ENCODE data around the gene MYMX. TPM values are rescaled to one million over a fixed set of nuclear protein-coding genes. Genes with fewer than 3 reads are reported as not detected.

MYMX gene
- total RNA-seq, 1 experiment from 2014 or later, result not detected

DNA sequence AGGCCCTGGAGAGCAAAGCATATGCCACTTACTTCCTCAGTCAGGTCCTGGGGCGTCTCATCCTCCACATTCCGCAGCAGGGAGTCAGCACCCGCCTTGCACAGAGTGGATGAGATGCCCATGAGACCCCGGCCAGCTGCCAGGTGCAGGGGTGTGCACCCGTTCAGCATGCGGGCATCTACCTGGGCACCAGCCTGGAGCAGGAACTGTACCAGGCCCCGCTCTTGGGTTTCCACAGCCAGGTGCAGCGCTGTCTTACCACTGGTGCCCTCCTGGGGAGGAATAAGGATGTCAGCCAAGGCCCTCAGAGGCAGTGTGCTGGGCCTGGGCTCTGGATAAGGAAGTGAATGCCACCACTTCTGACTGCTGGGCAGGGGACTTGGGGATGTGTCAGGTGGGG, 43.3 kb downstream of the MYMX start:
- no TSS peak for BruUV-seq (replicated peaks)
- intact Hi-C loops (cut with micrococcal nuclease; ENCODE audit: unreplicated experiment), result no loop called here
- H3K27me3 Mint-ChIP-seq (ENCODE audit: unreplicated experiment), result no peaks in the 10 kb centered on the region
- H3K36me3 Mint-ChIP-seq (ENCODE audit: insufficient read depth, unreplicated experiment), result peaks cover 74% of the 10 kb centered on the region
- CTCF ChIA-PET, result no interaction called here
- H3K9me3 Mint-ChIP-seq (ENCODE audit: low read depth, unreplicated experiment), result no peaks in the 10 kb centered on the region
- H3K27ac Mint-ChIP-seq (ENCODE audit: unreplicated experiment), result no peak overlapping the region
- no peak for DNase-seq
- H3K4me1 Mint-ChIP-seq (ENCODE audit: low read depth, unreplicated experiment), result peaks cover 76% of the 10 kb centered on the region
- no peak overlapping the region for H3K4me3 Mint-ChIP-seq (ENCODE audit: low read depth, unreplicated experiment)
- TF ChIP-seq, protein P1, sequence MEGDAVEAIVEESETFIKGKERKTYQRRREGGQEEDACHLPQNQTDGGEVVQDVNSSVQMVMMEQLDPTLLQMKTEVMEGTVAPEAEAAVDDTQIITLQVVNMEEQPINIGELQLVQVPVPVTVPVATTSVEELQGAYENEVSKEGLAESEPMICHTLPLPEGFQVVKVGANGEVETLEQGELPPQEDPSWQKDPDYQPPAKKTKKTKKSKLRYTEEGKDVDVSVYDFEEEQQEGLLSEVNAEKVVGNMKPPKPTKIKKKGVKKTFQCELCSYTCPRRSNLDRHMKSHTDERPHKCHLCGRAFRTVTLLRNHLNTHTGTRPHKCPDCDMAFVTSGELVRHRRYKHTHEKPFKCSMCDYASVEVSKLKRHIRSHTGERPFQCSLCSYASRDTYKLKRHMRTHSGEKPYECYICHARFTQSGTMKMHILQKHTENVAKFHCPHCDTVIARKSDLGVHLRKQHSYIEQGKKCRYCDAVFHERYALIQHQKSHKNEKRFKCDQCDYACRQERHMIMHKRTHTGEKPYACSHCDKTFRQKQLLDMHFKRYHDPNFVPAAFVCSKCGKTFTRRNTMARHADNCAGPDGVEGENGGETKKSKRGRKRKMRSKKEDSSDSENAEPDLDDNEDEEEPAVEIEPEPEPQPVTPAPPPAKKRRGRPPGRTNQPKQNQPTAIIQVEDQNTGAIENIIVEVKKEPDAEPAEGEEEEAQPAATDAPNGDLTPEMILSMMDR (IDR thresholded peaks at IDR 0.05; ENCODE audit: unreplicated experiment), result no peak

DNA sequence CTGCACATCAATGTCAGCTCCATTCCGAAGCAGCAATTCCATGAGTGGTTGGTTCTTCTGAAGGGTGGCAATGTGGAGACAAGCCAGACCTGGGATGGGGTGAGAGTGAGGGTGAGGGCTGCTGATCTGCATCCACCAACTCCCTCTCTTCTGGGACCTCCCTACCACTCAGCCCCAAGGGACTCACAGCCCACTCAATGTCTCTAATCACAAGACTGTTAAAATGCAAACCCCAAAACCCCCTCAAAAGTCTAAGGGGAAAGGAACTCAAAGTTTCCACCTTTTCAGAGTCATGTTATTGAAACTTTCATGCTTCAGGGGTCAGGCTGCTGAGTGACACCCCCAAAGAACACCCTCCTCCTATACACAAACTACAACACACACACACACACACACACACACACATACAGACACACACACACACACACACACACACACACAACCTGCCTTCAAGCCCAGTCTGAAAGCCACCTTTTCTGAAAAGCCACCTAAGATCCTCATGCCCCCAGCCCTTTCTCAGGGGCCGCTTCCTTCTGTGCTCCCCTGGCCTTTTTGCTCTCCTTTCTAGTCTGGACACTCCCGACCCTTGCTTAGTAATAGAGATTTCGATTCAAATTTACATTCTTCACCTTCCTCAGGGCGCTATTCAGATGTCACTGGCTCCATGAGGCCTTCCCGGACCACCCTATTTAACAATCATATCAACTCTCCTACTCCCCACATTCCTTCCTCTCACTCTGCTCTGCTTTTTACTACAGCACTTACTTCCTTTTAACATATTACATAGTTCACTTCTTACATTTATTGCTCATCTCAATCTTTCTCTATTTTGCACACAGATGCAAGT, 43.9 kb downstream of the MYMX start:
- DNase-seq, result no peak
- no peaks in the 10 kb centered on the region for H3K9me3 Mint-ChIP-seq (ENCODE audit: low read depth, unreplicated experiment)
- no peak overlapping the region for H3K4me3 Mint-ChIP-seq (ENCODE audit: low read depth, unreplicated experiment)
- intact Hi-C loops (cut with micrococcal nuclease; ENCODE audit: unreplicated experiment), result no loop called here
- H3K36me3 Mint-ChIP-seq (ENCODE audit: insufficient read depth, unreplicated experiment), result peaks cover 74% of the 10 kb centered on the region
- peaks cover 69% of the 10 kb centered on the region for H3K4me1 Mint-ChIP-seq (ENCODE audit: low read depth, unreplicated experiment)
- CTCF ChIA-PET, result no interaction called here
- no peaks in the 10 kb centered on the region for H3K27me3 Mint-ChIP-seq (ENCODE audit: unreplicated experiment)
- TF ChIP-seq, protein P1 (IDR thresholded peaks at IDR 0.05; ENCODE audit: unreplicated experiment), result no peak
- no TSS peak for BruUV-seq (replicated peaks)
- H3K27ac Mint-ChIP-seq (ENCODE audit: unreplicated experiment), result no peak overlapping the region

DNA sequence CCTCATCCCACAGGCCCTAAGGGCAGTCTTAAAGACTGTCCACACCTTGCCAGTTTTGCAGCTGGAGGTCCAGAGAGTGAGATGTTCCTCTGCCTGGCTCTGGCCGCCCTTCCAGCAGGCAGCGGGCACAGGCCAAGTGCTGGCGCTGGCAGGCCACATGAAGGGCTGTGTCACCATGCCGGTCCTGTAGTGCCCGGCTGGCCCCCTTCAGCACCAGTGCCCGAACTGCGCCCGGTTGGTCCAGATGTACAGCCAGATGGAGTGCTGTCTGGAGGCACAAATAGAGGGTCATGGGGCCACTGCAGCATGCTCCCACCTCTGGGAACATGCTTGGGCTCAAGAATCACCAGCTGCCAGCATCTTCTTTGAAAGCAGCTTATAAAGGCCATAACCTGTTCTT, 44.9 kb downstream of the MYMX start:
- CTCF ChIA-PET, result interaction anchor here (0.5 to 0.6 kb wide), 3 partner anchors 45 to 1175 kb away, joined by 3 read pairs; no protein-coding TSS in a partner anchor
- H3K9me3 Mint-ChIP-seq (ENCODE audit: low read depth, unreplicated experiment), result no peaks in the 10 kb centered on the region
- peaks cover 60% of the 10 kb centered on the region for H3K4me1 Mint-ChIP-seq (ENCODE audit: low read depth, unreplicated experiment)
- BruUV-seq (replicated peaks), result no TSS peak
- H3K27ac Mint-ChIP-seq (ENCODE audit: unreplicated experiment), result no peak overlapping the region
- DNase-seq, result no peak
- intact Hi-C loops (cut with micrococcal nuclease; ENCODE audit: unreplicated experiment), result no loop called here
- no peak overlapping the region for H3K4me3 Mint-ChIP-seq (ENCODE audit: low read depth, unreplicated experiment)
- peaks cover 73% of the 10 kb centered on the region for H3K36me3 Mint-ChIP-seq (ENCODE audit: insufficient read depth, unreplicated experiment)
- TF ChIP-seq, protein P1 (IDR thresholded peaks at IDR 0.05; ENCODE audit: unreplicated experiment), result no peak
- H3K27me3 Mint-ChIP-seq (ENCODE audit: unreplicated experiment), result peaks cover 6% of the 10 kb centered on the region

DNA sequence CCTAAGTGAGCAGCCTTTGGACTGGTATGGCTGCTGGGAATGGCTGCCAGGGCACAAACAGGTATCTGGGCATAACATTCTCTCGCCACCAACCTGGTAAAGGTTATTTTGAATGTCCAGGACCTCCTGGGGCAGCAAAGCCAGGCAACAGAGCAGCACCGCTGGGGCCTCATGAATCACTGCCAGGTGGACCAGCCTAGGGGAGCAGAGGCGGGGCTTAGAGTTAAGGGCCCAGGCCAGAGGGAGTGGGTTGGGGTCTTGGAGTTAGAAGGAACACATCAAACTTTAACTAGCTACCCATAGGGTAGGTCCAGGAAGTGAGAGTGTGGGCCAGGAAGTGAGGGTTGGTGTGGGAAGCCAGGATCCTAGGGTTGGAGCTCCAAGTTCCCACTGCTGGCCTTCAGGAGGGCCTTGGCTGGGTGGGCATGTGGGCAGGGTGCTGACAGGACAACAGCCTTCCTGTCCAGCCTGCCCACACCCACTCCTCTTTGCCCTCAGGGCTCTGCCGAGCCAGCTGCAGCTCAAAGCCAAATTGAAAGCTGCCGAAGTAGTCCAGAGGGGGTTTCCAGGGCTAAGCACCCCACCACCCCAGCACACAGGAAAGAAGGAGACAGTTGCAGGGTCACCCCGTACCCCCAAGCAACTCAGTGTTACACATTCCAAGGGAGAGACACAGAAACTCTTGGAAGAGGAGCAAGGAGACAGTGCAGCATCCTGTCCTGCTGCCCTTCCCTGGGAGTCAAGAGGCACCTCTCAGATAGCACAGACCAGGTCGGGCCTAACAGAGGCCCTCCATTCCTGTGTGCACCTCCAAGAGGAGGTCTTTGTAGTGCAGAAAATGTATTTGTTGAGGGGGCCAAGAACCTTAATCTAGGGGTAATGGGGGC, 46.0 kb downstream of the MYMX start:
- no peaks in the 10 kb centered on the region for H3K9me3 Mint-ChIP-seq (ENCODE audit: low read depth, unreplicated experiment)
- H3K36me3 Mint-ChIP-seq (ENCODE audit: insufficient read depth, unreplicated experiment), result peaks cover 66% of the 10 kb centered on the region
- intact Hi-C loops (cut with micrococcal nuclease; ENCODE audit: unreplicated experiment), result no loop called here
- peak overlapping the region; percentile 80 for H3K27ac Mint-ChIP-seq (ENCODE audit: unreplicated experiment)
- H3K27me3 Mint-ChIP-seq (ENCODE audit: unreplicated experiment), result peaks cover 17% of the 10 kb centered on the region
- peak overlapping the region; percentile 98 for H3K4me3 Mint-ChIP-seq (ENCODE audit: low read depth, unreplicated experiment)
- H3K4me1 Mint-ChIP-seq (ENCODE audit: low read depth, unreplicated experiment), result peaks cover 53% of the 10 kb centered on the region
- CTCF ChIA-PET, result interaction anchor here (0.5 to 1.3 kb wide), 4 partner anchors 44 to 1176 kb away, joined by 3 read pairs; no protein-coding TSS in a partner anchor
- no TSS peak for BruUV-seq (replicated peaks)
- DNase-seq, result no peak
- TF ChIP-seq, protein P1 (IDR thresholded peaks at IDR 0.05; ENCODE audit: unreplicated experiment), result no peak
